Hepatocyte (in vitro differentiated cells): ENCODE data around the gene SHFL. TPM values are rescaled to one million over a fixed set of nuclear protein-coding genes. Genes with fewer than 3 reads are reported as not detected.

Experiments used
- DNase-seq: peaks from one replicate; pipeline ENCODE4 v3.0.0-alpha.2; 2016; ENCODE audit warnings: low spot score
- H2AFZ ChIP-seq: fragments of 200-600 bp; sonication (generic); 2 replicates; pipeline ENCODE4 v1.6.0; 2016; ENCODE audit warnings: antibody characterized with exemption, mild to moderate bottlenecking
- H3K27ac ChIP-seq: fragments of 200-600 bp; sonication (generic); 2 replicates; pipeline ENCODE4 v1.5.1; 2016; ENCODE audit warnings: mild to moderate bottlenecking
- H3K27me3 ChIP-seq: fragments of 200-600 bp; sonication (generic); 2 replicates; pipeline ENCODE4 v1.6.1; 2016
- H3K36me3 ChIP-seq: fragments of 200-600 bp; sonication (generic); replicated peaks from 2 replicates; pipeline ENCODE4 v1.5.1; 2016; ENCODE audit warnings: low read depth; ENCODE audit not compliant: insufficient read depth
- H3K4me1 ChIP-seq: fragments of 200-600 bp; sonication (generic); 2 replicates; pipeline ENCODE4 v1.5.1; 2016; ENCODE audit warnings: mild to moderate bottlenecking, moderate library complexity; ENCODE audit not compliant: insufficient read depth
- H3K4me2 ChIP-seq: fragments of 200-600 bp; sonication (generic); 2 replicates; pipeline ENCODE4 v1.6.0; 2016
- H3K4me3 ChIP-seq: fragments of 200-600 bp; sonication (generic); 2 replicates; pipeline ENCODE4 v1.5.1; 2016; ENCODE audit warnings: mild to moderate bottlenecking
- H3K79me2 ChIP-seq: fragments of 200-600 bp; sonication (generic); 2 replicates; pipeline ENCODE4 v1.6.0; 2017; ENCODE audit warnings: mild to moderate bottlenecking
- H3K9me2 ChIP-seq: fragments of 200-600 bp; sonication (generic); replicated peaks from 2 replicates; pipeline ENCODE4 v1.6.0; 2017; ENCODE audit warnings: mild to moderate bottlenecking; ENCODE audit not compliant: insufficient read depth
- H3K9me3 ChIP-seq: fragments of 200-600 bp; sonication (generic); 2 replicates; pipeline ENCODE4 v1.5.1; 2016; ENCODE audit warnings: low read depth, mild to moderate bottlenecking
- H4K20me1 ChIP-seq: fragments of 200-600 bp; sonication (generic); 2 replicates; pipeline ENCODE4 v1.6.0; 2016; ENCODE audit warnings: mild to moderate bottlenecking; ENCODE audit not compliant: insufficient read depth, poor library complexity, severe bottlenecking
- CTCF ChIP-seq: fragments of 200-600 bp; sonication (generic); IDR thresholded peaks from 2 replicates; pipeline ENCODE4 v1.5.1; 2016; ENCODE audit warnings: antibody characterized with exemption, mild to moderate bottlenecking; ENCODE audit not compliant: poor library complexity
- EZH2 ChIP-seq: fragments of 200-600 bp; sonication (generic); IDR thresholded peaks from 2 replicates; pipeline ENCODE4 v1.6.1; 2016; ENCODE audit warnings: antibody characterized with exemption, mild to moderate bottlenecking, borderline replicate concordance
- EZH2phosphoT487 ChIP-seq: fragments of 200-600 bp; sonication (generic); IDR thresholded peaks from one replicate; pipeline ENCODE4 v1.6.1; 2018; ENCODE audit warnings: antibody characterized with exemption, mild to moderate bottlenecking, low read depth, moderate library complexity; ENCODE audit not compliant: unreplicated experiment, severe bottlenecking
- WGBS: methylation state at CpG from one replicate; pipeline ENCODE4 v1.1.6; 2016; ENCODE audit warnings: low lambda C conversion rate; ENCODE audit errors: missing lambda C conversion rate; 5-methylcytosine and 5-hydroxymethylcytosine counted together
- polyA plus RNA-seq: library from polyadenylated mRNA; unstranded; fragments of >200 nt; fragmentation: Nextera tagmentation; extraction: Ambion mirVana; gene quantifications from 2 replicates; pipeline ENCODE4 v1.2.1, GENCODE V29; 2016
- total RNA-seq: library from RNA; depleted of rRNA; stranded (reverse); fragments of >200 nt; gene quantifications from 2 replicates; pipeline ENCODE4 v1.2.3, GENCODE V29; 2014

Gene SHFL
- total and polyA plus RNA-seq, 2 experiments from 2014 or later = 26.0 to 48.7 TPM

GRCh38 chr19:10069046-10069445, 17.1 kb upstream of the SHFL start:
- 73% methylated on average over 6 of the region's 6 CpGs for WGBS
- H3K27ac ChIP-seq = no peak overlapping the region

GRCh38 chr19:10070730-10071446, 15.2 kb upstream of the SHFL start:
- Histone ChIP-seq H3K9me2 (no peaks in the 10 kb centered on the region), H3K4me2 (no peak overlapping the region), H3K79me2 (no peaks in the 10 kb centered on the region), H3K27me3 (no peaks in the 10 kb centered on the region), H3K9me3 (no peaks in the 10 kb centered on the region), H3K27ac (no peak overlapping the region), H2AFZ (no peak overlapping the region), H4K20me1 (no peaks in the 10 kb centered on the region), H3K4me3 (no peak overlapping the region), H3K36me3 (no peaks in the 10 kb centered on the region), H3K4me1 (no peaks in the 10 kb centered on the region)
- DNase-seq = no peak
- 90% methylated on average over 22 of the region's 22 CpGs for WGBS
- TF ChIP-seq CTCF (no peak), EZH2phosphoT487 (no peak), EZH2 (no peak)

More at GRCh38 chr19:10069046-10069445, 17.1 kb upstream of the SHFL start:
- no peak overlapping the region for H2AFZ ChIP-seq
- no peak for DNase-seq
- H4K20me1 ChIP-seq = no peaks in the 10 kb centered on the region
- no peaks in the 10 kb centered on the region for H3K9me3 ChIP-seq
- no peaks in the 10 kb centered on the region for H3K9me2 ChIP-seq
- TF ChIP-seq EZH2phosphoT487 = no peak
- no peaks in the 10 kb centered on the region for H3K79me2 ChIP-seq
- H3K27me3 ChIP-seq = no peaks in the 10 kb centered on the region
- no peak overlapping the region for H3K4me3 ChIP-seq
- H3K4me1 ChIP-seq = no peaks in the 10 kb centered on the region
- no peaks in the 10 kb centered on the region for H3K36me3 ChIP-seq
- H3K4me2 ChIP-seq = no peak overlapping the region

- H3K4me3 ChIP-seq = no peak overlapping the region
- no peaks in the 10 kb centered on the region for H3K79me2 ChIP-seq
- WGBS = 58% methylated on average over 2 of the region's 2 CpGs
- H3K27ac ChIP-seq = no peak overlapping the region
- no peak for TF ChIP-seq EZH2phosphoT487
- TF ChIP-seq CTCF = peak; percentile 44
- H3K27me3 ChIP-seq = no peaks in the 10 kb centered on the region
- H3K9me2 ChIP-seq = no peaks in the 10 kb centered on the region
- H3K9me3 ChIP-seq = no peaks in the 10 kb centered on the region
- peak; percentile 59 for DNase-seq
- H3K4me2 ChIP-seq = no peak overlapping the region
- no peaks in the 10 kb centered on the region for H3K36me3 ChIP-seq
- no peaks in the 10 kb centered on the region for H3K4me1 ChIP-seq
- no peak overlapping the region for H2AFZ ChIP-seq
- no peaks in the 10 kb centered on the region for H4K20me1 ChIP-seq
Observed at GRCh38 chr19:10074153-10074552, 12.0 kb upstream of the SHFL start.

- Histone ChIP-seq H3K4me1 (no peaks in the 10 kb centered on the region), H3K9me3 (no peaks in the 10 kb centered on the region), H3K27me3 (no peaks in the 10 kb centered on the region), H4K20me1 (no peaks in the 10 kb centered on the region), H3K4me3 (no peak overlapping the region), H2AFZ (no peak overlapping the region), H3K9me2 (no peaks in the 10 kb centered on the region), H3K79me2 (no peaks in the 10 kb centered on the region), H3K36me3 (no peaks in the 10 kb centered on the region), H3K27ac (no peak overlapping the region), H3K4me2 (no peak overlapping the region)
- DNase-seq = no peak
- 83% methylated on average over 6 of the region's 6 CpGs for WGBS
- TF ChIP-seq EZH2phosphoT487 (no peak), CTCF (no peak)
Observed at GRCh38 chr19:10076535-10076934, 9.6 kb upstream of the SHFL start.
